HL-60/S4 treated with retinoic acid at 250 ng/mL for 4 days and 3 days (cell line): Measurements from ENCODE around the gene EIF1.

ENCODE experiments used
- in situ Hi-C: fragments of 300-500 bp; cut with MboI; formaldehyde crosslinking; loops from 2 replicates; pipeline ENCODE4 v1.7.0; 2022; ENCODE audit warnings: low sequenced_read_pairs

The EIF1 gene

DNA sequence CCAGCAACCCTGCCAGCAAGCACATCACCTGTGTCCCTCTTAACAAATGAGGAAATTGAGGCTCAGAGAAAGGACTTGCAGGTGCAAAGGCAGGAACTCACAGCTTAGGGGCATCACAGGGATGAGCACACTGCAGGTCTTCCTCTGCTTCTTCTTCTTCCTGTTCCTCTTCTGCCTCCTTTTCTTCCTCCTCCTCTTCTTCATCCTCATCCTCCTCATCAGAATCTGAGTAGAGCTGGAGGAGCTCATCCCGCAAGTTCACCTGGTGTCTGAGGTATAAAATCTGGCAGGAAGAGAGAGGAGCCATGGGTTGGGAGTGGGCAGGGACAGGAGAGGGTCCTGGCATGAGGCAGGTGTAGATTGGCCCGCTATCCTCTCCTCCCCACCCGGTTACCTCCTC, 43.2 kb downstream of the EIF1 start:
- in situ Hi-C loops: loop anchor here (25.0 kb wide), 1 partner anchor 380 kb away; the partner anchor contains the start of genes DHX58, HSPB9 and KAT2A

DNA sequence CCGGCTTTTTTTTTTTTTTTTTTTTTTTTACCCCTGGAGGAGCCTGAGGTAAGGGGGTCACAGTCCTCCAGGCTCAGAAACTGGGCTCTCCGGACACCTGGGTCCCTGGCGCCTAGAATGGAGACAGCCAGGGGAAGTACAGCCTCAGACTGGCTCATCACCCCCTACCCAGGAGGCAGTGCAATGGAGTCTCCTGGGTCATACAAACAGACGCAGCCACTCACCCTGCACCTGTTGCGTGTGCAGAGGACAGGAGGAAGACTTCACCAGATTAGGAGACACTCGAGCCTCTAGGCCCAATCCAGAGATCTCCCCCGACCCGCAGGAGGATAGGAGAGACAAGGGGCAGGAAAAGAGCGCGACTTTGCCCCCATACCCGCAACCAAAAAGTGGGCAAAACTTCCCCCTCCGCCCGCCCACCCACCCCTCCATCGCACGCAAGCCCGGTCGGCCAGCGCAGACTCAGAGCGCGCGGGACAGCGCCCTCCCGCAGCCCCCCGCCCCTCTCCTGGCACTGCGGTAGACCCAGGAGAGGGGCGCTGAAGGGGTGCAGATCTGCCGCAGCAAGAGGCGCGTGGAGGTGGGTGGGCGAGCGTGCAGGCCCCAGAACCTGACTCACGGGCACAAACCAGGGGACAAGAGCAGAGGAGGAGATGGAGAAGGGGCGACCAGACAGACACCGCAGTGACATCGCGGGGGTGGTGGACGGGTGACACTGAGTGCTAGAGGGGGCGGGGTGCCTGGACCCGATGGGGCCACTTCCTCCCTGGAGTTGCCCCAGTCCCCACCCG, 44.9 kb downstream of the EIF1 start:
- in situ Hi-C loops: loop anchor here (25.0 kb wide), 1 partner anchor 379 kb away; the partner anchor contains the start of genes DHX58, HSPB9 and KAT2A

DNA sequence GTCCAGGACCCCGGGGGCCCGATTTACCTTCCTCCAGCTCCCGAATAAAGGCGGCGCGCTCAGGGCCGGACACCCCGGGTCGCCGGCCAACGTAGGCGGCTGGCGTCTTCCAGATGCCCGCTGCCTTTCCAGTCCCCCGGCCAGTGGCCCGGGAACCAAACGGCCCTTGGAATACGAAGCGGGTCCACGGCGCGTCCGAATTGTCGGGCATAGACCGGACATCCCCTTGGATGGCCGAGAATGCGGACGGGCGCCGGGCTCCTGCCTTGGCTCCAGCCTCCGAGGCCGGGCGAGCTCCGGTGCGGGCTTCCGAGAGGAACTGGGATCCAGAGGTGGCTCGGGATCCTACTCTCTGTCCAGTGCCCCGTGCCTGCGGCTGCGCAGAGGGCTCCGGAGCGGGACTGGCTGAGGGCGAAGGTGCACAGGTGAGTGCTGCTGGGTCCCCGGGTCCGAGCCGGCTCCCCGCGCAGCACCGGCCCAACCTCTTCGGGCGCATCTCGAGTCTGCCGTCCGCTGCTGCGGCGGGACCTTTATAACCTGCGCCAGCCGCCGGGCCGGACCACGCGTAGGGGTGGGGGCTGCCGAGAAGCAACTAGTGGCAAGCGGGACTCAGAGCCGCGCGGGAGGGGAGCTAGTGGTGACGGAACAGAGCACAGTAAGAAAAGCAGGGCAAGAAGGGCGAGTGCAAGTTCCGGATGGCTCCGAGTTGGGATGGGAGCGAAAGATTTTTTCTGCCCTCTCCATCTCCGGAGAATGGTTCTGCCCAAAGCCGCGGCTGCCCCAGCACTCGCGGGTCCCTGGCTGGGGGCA, 45.7 kb downstream of the EIF1 start, which contains the start of gene HAP1:
Gene HAP1 (minus strand): TSS at position 505 of the 810 bp plus-strand sequence. CDS start 9 bp downstream, at position 496.
- in situ Hi-C loops: loop anchor here (25.0 kb wide), 1 partner anchor 378 kb away; the partner anchor contains the start of genes DHX58, HSPB9 and KAT2A

DNA sequence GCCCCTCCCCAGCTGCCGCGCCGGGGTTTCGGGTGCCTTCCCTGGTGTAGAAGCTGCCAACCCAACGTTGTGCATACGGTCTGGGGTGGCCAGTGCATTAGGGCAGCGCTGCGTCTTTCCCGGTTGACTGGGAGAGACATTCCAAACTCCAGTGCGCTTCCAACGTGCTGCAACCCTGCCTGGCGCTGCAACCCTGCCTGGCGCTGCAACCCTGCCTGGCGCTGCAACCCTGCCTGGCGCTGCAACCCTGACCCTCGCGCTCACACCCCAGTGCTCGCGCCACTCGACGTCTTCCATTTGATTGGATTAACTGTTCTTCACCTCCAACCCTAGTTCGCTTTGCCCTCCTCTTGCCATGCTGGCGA, 46.2 kb downstream of the EIF1 start:
- in situ Hi-C loops: loop anchor here (25.0 kb wide), 1 partner anchor 377 kb away; the partner anchor contains the start of genes DHX58, HSPB9 and KAT2A

DNA sequence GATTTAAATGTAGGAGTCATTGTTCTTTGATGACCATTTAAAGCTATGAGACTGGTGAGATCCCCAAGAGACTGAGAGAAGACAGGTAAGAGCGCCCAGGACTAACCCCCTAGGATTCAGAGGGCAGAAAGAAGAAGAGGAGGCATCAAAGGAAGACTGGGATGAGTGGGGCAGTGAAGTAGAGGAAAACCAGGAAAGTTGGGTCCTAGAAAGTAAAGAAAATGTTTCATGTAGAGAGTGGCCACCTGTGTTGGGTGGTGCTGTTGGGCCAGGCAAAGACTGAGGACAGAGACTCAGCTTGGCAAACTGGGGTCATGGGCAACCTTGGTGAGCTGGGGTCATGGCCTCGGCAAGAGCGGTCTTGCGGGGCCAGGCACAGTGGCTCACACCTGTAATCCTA, 47.1 kb downstream of the EIF1 start:
- in situ Hi-C loops: loop anchor here (25.0 kb wide), 1 partner anchor 377 kb away; the partner anchor contains the start of genes DHX58, HSPB9 and KAT2A

DNA sequence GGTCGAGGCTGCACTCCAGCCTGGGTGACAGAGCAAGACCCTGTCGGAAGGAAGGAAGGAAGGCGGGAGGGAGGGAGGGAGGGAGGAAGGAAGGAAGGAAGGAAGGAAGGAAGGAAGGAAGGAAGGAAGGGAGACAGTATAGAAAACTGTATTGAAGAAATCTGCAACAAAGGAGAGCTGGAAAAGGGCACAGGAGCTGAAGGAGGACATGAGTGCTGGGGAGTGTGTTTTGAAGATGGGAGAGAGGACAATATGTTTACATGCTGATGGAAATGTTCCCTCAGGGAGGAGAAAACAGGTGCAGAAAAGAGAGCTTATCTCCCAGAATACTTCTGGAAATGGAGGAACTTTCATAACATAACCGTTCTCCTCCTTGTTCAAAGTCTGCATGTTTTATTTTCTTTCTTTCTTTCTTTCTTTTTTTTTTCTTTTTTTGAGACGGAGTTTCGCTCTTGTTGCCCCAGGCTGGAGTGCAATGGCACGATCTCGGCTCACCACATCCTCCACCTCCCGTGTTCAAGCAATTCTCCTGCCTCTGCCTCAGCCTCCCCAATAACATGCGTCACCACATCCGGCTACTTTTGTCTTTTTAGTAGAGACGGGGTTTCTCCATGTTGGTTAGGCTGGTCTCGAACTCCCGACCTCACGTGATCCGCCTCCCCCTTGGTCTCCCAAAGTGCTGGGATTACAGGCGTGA, 48.4 kb downstream of the EIF1 start:
- in situ Hi-C loops: loop anchor here (25.0 kb wide), 1 partner anchor 375 kb away; the partner anchor contains the start of genes DHX58, HSPB9 and KAT2A

DNA sequence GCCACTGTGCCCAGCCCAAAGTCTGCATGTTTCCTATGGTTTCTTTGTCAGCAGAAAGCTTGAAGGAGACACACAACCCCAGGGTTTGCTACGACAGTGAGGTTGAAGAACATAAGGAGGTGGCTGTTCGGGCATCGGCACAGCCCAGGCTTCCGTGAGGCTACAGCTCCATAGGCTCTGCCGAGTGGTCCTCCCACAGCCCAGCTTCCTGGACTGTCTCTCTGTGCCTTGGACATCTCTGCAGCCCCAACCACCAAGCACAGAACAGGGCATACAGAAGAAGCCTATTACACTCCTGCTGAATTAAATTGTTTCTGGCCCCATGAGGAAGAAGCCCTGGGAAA, 49.0 kb downstream of the EIF1 start:
- in situ Hi-C loops: loop anchor here (25.0 kb wide), 1 partner anchor 375 kb away; the partner anchor contains the start of genes DHX58, HSPB9 and KAT2A

DNA sequence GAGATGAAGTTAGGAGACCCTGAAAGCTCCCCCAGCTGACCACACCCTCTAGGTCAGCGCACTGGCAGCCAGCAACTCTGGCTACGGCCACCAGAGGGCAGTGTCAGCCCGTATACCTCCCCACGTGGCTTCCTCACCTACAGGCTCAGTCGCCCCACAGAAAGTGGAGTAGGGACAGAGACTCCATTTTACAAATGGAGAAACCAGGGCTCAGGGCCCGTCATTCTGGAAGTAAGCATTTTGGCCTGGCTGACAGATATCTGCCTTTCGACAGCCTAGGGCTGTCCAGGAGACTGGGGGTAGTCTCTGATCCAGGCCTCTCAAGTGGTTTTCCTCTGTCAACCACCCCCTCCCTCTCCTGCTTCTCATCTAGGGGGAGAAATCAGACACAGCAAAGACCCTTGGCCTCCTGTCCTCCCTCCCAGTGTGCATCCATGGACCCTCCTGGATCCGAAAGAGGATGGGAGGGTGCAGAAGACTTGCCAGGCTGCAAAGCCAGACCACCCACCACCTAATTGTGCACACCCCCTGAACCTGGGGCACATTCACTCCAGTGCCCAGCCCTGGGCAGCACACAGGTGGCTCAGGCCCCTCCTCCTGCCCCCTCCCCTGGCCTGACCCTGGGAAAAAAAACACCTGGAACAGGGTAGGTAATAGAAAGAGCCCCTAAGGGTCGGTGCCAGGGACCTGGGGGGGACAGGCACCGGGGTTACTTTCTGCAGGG, 49.6 kb downstream of the EIF1 start:
- in situ Hi-C loops: loop anchor here (25.0 kb wide), 1 partner anchor 374 kb away; the partner anchor contains the start of genes DHX58, HSPB9 and KAT2A

DNA sequence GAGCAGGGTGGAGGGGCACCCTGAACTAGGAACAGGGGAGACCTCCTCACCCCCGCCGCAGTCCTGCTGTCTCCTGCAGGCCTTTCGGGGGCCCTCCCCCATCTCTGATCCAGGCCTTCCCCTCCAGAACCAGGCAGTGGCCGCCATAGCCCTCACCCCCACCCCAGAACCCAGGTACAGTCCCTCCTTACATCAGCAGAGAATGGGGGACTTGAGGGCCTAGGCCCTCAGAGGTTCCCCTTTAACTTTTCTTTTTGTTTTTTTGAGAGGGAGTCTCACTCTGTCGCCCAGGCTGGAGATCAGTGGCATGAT, 50.1 kb downstream of the EIF1 start:
- in situ Hi-C loops: loop anchor here (25.0 kb wide), 1 partner anchor 374 kb away; the partner anchor contains the start of genes DHX58, HSPB9 and KAT2A

DNA sequence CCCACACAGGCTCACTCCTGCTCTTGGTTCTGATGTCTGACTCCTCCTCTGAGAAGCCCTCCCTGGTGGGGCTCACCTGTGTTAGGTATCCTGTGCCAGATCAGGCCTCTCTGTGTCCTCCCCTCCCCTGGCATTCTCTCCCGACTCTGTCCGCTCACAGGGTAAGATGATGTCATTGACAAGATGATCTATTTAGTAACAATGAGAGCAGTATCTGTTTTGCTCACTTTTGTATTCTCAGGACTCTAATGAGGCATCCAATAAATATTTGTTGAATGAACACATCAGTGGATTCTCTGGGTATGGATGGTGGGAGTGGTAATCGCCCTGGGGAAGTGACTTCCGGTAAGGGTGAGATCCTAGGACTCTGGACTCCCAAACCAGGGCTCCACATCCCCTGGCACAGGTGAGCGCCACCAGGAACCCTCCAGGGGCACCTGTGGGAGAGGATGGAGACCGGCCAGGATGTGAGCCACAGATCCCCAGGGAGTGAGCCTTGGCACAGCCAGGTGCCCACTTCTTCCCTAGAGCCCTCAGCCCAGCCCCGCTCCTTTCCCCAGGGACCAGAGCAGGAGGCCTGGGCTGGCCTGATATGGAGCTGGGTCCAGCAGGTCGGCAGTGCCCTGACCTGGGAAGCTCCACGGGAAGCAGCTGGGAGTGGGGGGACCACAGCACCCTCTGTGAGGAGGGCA, 51.1 kb downstream of the EIF1 start:
- in situ Hi-C loops: loop anchor here (10.0 to 25.0 kb wide), 2 partner anchors 55 to 372 kb away; partner anchors contain the start of genes DHX58, HSPB9 and KAT2A

DNA sequence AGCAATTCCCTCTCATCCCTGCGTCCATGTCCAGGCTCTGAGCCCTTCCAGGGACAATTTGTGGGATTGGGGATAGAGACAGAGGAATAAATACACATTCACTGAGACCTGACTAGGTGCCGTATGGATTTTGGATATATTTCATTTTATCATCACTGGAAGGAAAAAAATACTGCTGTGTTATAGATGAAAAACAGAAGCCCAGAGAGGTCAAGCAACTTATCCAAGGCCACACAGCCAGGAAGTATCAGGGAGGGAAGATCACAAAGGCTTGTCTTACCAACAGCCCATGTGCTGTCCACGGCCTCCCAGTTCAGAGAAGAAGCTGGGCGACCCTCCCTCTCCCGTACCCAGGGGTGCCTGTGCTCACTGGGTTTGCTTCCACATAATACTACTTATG, 51.8 kb downstream of the EIF1 start:
- in situ Hi-C loops: loop anchor here (10.0 to 25.0 kb wide), 2 partner anchors 54 to 372 kb away; partner anchors contain the start of genes DHX58, HSPB9 and KAT2A

DNA sequence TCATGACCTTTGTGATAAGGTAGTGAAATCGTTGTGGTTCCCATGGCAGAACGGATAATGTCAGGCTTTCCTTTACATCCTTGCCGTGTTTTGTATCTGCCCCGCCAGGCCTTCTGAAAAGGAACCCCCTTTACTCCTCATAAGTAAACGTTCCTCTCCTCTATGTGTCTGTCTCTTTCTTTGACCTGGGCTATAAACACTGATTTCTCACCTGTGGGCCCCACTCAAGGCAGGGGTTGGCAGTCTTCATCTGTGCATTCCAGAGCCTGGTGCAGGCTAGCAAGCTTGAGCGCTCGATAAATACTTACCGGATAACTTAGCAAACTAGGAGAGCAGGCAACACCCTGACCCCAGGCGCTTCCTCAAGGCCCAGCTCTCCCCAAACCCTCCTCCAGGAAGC, 53.0 kb downstream of the EIF1 start:
- in situ Hi-C loops: loop anchor here (10.0 to 25.0 kb wide), 2 partner anchors 53 to 371 kb away; partner anchors contain the start of genes DHX58, HSPB9 and KAT2A
